Epithelial cell of proximal tubule (primary cell): ENCODE results near the gene PSMA7. TPM values are rescaled to one million over a fixed set of nuclear protein-coding genes. Genes with fewer than 3 reads are reported as not detected.

Source experiments
- DNase-seq: peaks from one replicate; pipeline ENCODE4 v3.0.0-alpha.2; 2011; ENCODE audit warnings: low read depth
- H3K4me3 ChIP-seq: 2 replicates; pipeline ENCODE4 v1.5.1; 2011; ENCODE audit warnings: low read depth, mild to moderate bottlenecking, low read length
- CTCF ChIP-seq: conservative IDR thresholded peaks from 2 replicates; pipeline ENCODE4 v1.5.1; 2012; ENCODE audit warnings: low read depth, mild to moderate bottlenecking, low read length
- total RNA-seq: library from RNA; depleted of rRNA; stranded (reverse); fragments of >200 nt; gene quantifications from 2 replicates; pipeline ENCODE4 v1.2.3, GENCODE V29; 2015

Gene PSMA7
- total RNA-seq, 1 donor from 2014 or later, result 541 TPM

- TF ChIP-seq CTCF, result peak; percentile 53
- no peak for DNase-seq
- H3K4me3 ChIP-seq, result peak overlapping the region; percentile 80
Observed at GRCh38 chr20:62141397-62142251, 1.6 kb downstream of the PSMA7 start.

- DNase-seq, result no peak
- TF ChIP-seq CTCF, result no peak
- peak overlapping the region; percentile 80 for H3K4me3 ChIP-seq
Observed at GRCh38 chr20:62141043-62141396, 2.2 kb downstream of the PSMA7 start.

DNA sequence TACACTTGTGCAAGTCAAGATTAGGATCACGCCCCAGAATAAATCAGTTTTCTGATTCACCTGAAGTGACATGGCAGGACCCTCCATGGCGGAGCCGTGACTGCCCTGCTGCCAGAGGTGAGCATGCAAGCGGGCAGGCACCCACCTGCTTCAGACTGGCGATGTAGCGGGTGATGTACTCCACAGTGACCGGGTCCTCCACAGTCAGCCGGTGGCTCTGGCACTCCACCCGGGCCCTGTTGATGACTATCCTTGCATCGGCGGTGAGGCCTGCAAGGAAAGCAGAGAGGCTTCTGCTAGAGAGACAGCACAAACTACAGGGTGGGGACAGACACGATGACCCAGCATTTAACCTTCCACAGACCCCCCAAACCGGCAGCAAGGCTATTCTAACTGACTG is 3.6 kb downstream of the PSMA7 start:
- TF ChIP-seq CTCF, result no peak
- no peak for DNase-seq
- no peak overlapping the region for H3K4me3 ChIP-seq

DNA sequence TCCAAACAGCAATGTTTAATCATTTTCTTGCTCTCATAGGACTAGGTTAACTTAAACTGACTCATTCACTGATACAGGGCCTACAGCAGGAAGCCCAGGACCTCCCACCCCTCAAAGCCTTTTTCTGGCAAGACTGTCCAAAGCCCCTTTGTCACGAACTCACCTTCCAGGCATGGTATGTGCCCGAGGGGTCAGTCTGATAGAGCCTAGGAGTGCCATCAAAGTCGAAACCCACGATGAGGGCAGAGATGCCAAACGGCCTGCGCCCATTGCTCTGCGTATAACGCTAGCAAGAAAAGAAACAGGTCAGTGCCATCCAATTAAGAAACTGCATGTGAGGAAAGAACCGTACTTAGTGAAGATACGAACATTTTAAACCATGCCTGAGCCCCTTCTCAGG is 4.3 kb downstream of the PSMA7 start:
- H3K4me3 ChIP-seq, result no peak overlapping the region
- no peak for DNase-seq
- no peak for TF ChIP-seq CTCF

- TF ChIP-seq CTCF, result no peak
- no peak for DNase-seq
- H3K4me3 ChIP-seq, result no peak overlapping the region
Observed at GRCh38 chr20:62138204-62138543, 5.0 kb downstream of the PSMA7 start.

DNA sequence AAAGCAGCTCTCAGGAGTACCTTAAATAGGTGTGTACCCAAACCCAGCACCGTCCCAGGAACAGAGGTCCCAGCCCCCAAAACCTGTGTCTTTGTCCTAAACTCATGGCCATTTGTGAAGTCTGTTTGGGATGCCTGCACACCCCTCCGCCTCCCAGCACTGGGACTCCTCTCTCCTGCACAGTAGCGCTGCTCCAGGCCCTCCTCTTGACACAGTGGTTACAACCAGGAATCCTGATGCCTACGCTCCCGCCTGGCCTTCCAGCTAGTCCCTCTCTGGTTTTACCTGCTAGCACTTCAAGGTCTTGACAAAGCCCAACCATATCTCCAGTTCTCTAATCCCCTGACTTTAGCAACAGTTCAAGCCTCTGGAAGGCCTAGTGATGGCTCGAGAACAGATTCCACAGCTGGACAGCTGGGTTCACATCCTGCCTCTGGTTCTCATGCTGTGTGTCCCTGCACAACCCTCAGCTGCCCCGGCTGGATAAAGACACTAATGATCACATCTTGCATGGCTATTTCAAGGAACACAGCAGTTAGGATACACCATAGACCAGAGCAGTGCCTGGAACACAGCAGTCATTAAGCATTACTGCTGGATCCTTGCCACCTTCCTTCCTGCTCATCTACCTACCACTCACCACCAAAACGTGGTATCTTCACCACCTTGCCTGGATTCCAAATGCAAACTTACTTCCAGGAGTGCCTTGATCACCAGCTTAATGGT is 5.6 kb downstream of the PSMA7 start:
- TF ChIP-seq CTCF, result no peak
- DNase-seq, result no peak

DNA sequence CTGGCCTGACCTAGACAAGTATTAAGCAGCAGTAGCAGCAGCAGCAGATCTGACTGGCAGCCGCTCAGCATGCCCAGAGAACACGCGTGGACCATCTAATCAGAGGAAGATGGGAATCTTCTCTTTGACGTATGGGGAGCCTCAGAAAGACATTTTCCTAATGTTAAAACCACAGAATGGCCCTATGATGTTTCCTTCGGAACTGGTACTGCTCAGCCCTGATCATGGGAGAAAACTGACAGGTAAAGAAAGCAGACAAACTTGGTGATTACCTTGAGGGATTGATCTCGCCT is 6.2 kb downstream of the PSMA7 start:
- TF ChIP-seq CTCF, result no peak
- no peak overlapping the region for H3K4me3 ChIP-seq
- DNase-seq, result no peak

More for the DNA sequence above, 5.6 kb downstream of the PSMA7 start:
- no peak overlapping the region for H3K4me3 ChIP-seq
